ENCODE measurements around the gene BIVM.

BIVM gene

GRCh38 chr13:102773441-102774213, 25.3 kb upstream of the BIVM start, which contains the start of gene TEX30:
TEX30 (minus strand) TSS chr13:102773786; CDS start chr13:102770026, 3,760 bp downstream.
- Mint-ChIP-seq H3K36me3 (ENCODE audit: low read depth) (peaks cover 24% of the 10 kb centered on the region), H3K4me1 (peaks cover 33% of the 10 kb centered on the region), H3K9me3 (peaks cover 13% of the 10 kb centered on the region), H3K27ac (peak within 1 kb of the TSS; percentile 48), H3K27me3 (ENCODE audit: low read depth, poor library complexity) (no peaks in the 10 kb centered on the region), H3K4me3 (peak within 1 kb of the TSS; percentile 89)
- DNase-seq, result peak; percentile 85
- no peak for TF ChIP-seq CTCF (IDR thresholded peaks at IDR 0.05)

DNA sequence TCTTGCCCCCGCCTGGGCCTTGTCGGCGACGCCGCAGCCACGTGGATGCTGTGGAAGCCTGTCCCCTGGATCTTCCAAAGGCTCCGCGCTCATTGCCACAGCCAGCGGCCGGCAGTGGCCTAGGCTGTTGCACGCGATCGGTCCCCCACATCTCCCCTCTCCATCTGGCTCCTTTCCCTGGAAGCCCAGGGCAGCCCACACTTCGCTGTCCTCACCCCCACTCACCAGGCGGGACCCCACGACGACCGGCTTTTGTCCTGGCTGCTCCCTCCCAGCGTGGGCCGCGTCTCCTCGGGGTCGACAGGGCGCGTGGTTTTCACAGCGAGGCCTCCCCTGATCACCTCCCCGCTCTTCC, 24.7 kb upstream of the BIVM start:
- Mint-ChIP-seq H3K27ac (no peak overlapping the region), H3K36me3 (ENCODE audit: low read depth) (peaks cover 24% of the 10 kb centered on the region)
- no peak for DNase-seq

GRCh38 chr13:102774591-102775520, 24.1 kb upstream of the BIVM start:
- H3K9me3 Mint-ChIP-seq, result peaks cover 16% of the 10 kb centered on the region
- no peak for DNase-seq
- no peak for TF ChIP-seq CTCF (IDR thresholded peaks at IDR 0.05)
- no peaks in the 10 kb centered on the region for H3K27me3 Mint-ChIP-seq (ENCODE audit: low read depth, poor library complexity)
- peaks cover 30% of the 10 kb centered on the region for H3K4me1 Mint-ChIP-seq
- H3K36me3 Mint-ChIP-seq (ENCODE audit: low read depth), result peaks cover 29% of the 10 kb centered on the region
- peak overlapping the region; percentile 86 for H3K4me3 Mint-ChIP-seq
- no peak overlapping the region for H3K27ac Mint-ChIP-seq

More for the DNA sequence above, 24.7 kb upstream of the BIVM start:
- Mint-ChIP-seq H3K4me3 (peak overlapping the region; percentile 86), H3K4me1 (peaks cover 33% of the 10 kb centered on the region), H3K9me3 (peaks cover 13% of the 10 kb centered on the region), H3K27me3 (ENCODE audit: low read depth, poor library complexity) (no peaks in the 10 kb centered on the region)
- TF ChIP-seq CTCF (IDR thresholded peaks at IDR 0.05), result no peak

DNA sequence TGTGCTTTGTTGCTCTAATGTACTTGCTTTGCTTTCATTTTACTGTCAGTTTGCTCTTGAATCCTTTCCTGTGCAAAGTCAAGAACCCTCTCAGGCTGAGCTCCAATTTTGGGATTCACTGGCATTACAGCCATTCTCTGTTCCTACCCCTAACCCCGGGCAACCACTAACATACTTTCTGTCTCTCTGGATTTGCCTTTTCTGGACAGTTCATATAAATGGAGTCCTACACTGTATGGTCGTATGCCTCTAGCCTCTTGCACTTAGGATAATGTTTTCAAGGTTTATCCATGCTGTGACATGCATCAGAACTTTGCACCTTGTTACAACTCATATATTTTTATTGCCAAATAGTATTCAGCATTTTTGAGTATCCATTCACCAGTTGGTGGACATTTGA, 22.6 kb upstream of the BIVM start:
- no peak for TF ChIP-seq CTCF (IDR thresholded peaks at IDR 0.05)
- H3K27me3 Mint-ChIP-seq (ENCODE audit: low read depth, poor library complexity), result no peaks in the 10 kb centered on the region
- no peak overlapping the region for H3K4me3 Mint-ChIP-seq
- peak overlapping the region; percentile 3 for H3K27ac Mint-ChIP-seq
- H3K4me1 Mint-ChIP-seq, result peaks cover 20% of the 10 kb centered on the region
- H3K9me3 Mint-ChIP-seq, result peaks cover 24% of the 10 kb centered on the region
- peaks cover 36% of the 10 kb centered on the region for H3K36me3 Mint-ChIP-seq (ENCODE audit: low read depth)
- no peak for DNase-seq

- no peak overlapping the region for H3K4me3 Mint-ChIP-seq
- H3K27ac Mint-ChIP-seq, result no peak overlapping the region
- peaks cover 7% of the 10 kb centered on the region for H3K4me1 Mint-ChIP-seq
- TF ChIP-seq CTCF (IDR thresholded peaks at IDR 0.05), result no peak
- DNase-seq, result no peak
- peaks cover 39% of the 10 kb centered on the region for H3K36me3 Mint-ChIP-seq (ENCODE audit: low read depth)
- H3K27me3 Mint-ChIP-seq (ENCODE audit: low read depth, poor library complexity), result no peaks in the 10 kb centered on the region
- H3K9me3 Mint-ChIP-seq, result peaks cover 39% of the 10 kb centered on the region
These were observed 21.2 kb upstream of the BIVM start for GRCh38 chr13:102777736-102778135.
